ENCODE measurements around the gene SORBS2. TPM values are rescaled to one million over a fixed set of nuclear protein-coding genes. Genes with fewer than 3 reads are reported as not detected.

Gene SORBS2
- total RNA-seq, 2 experiments from 2014 or later: not detected

DNA sequence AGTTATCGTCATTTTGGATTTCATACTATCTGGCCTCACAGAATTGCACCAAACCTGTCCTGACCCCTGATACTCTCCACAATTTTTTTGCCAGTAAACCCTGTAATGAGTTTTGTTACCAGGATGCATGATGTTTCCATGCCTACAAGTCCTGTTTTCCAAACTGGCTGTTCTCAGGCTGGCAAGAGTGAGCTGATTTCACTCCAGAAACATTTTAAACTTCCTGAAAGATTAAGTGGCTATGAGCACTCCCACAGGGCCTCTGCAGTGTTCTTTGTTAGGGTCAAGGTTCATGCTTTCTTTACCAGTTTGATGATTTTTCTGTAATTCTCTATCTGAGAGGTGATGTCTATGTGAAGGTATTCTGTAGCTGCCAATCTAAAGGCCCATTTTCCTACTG lies 245.0 kb downstream of the SORBS2 start:
- ATAC-seq (ENCODE audit: poor library complexity): no peak
- intact Hi-C loops (cut with DNase I, micrococcal nuclease): no loop called here
- Histone ChIP-seq H3K4me3 (ENCODE audit: low read length) (no peak overlapping the region), H3K27me3 (ENCODE audit: control insufficient read depth in 1 of 2, insufficient read depth in 2 of 2, low read length in 2 of 2) (peaks cover 0 to 5% of the 10 kb centered on the region in 2 experiments), H3K4me1 (ENCODE audit: insufficient read depth, low read length) (no peaks in the 10 kb centered on the region), H3K36me3 (ENCODE audit: insufficient read depth, low read length) (no peaks in the 10 kb centered on the region), H3K27ac (ENCODE audit: low read depth in 1 of 2, low read length in 2 of 2) (no peak overlapping the region), H3K9me3 (ENCODE audit: control insufficient read depth in 1 of 2, insufficient read depth in 1 of 2, low read length in 2 of 2) (peaks cover 5 to 7% of the 10 kb centered on the region in 2 experiments)
- DNase-seq: no peak
- no peaks in the 10 kb centered on the region for H3K36me3 Mint-ChIP-seq (ENCODE audit: low read depth)
- peaks cover 20% of the 10 kb centered on the region for H3K27me3 Mint-ChIP-seq
- ChIA-PET POLR2A (no interaction called here), CTCF (no interaction called here)
- H3K27ac Mint-ChIP-seq: no peak overlapping the region
- no peaks in the 10 kb centered on the region for H3K4me1 Mint-ChIP-seq (ENCODE audit: low read depth)
- H3K4me3 Mint-ChIP-seq: no peak overlapping the region
- TF ChIP-seq, protein P1, sequence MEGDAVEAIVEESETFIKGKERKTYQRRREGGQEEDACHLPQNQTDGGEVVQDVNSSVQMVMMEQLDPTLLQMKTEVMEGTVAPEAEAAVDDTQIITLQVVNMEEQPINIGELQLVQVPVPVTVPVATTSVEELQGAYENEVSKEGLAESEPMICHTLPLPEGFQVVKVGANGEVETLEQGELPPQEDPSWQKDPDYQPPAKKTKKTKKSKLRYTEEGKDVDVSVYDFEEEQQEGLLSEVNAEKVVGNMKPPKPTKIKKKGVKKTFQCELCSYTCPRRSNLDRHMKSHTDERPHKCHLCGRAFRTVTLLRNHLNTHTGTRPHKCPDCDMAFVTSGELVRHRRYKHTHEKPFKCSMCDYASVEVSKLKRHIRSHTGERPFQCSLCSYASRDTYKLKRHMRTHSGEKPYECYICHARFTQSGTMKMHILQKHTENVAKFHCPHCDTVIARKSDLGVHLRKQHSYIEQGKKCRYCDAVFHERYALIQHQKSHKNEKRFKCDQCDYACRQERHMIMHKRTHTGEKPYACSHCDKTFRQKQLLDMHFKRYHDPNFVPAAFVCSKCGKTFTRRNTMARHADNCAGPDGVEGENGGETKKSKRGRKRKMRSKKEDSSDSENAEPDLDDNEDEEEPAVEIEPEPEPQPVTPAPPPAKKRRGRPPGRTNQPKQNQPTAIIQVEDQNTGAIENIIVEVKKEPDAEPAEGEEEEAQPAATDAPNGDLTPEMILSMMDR (IDR thresholded peaks at IDR 0.05): no peak
- H3K9me3 Mint-ChIP-seq: peaks cover 4% of the 10 kb centered on the region

DNA sequence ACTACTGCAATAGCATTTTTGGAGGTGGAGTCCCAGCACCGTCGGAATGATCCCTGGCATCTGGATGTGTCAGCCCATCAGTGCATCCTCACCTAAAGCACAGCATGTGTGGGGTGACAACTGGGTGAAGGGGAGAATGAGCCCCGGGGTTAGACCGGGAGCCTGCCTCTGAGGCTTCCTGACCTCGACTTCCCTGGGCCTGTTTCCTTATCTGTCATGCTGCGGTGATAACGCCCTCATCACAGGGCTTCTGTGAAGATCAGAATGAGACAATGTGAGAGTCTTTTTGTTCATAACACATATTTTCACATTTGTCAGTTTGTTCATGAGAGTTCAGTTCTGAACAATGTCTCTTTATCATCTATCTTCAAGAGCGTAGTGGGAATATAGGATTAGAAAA lies 245.6 kb downstream of the SORBS2 start:
- Mint-ChIP-seq H3K36me3 (ENCODE audit: low read depth) (no peaks in the 10 kb centered on the region), H3K9me3 (peaks cover 4% of the 10 kb centered on the region), H3K27me3 (peaks cover 23% of the 10 kb centered on the region), H3K4me3 (no peak overlapping the region), H3K27ac (no peak overlapping the region), H3K4me1 (ENCODE audit: low read depth) (no peaks in the 10 kb centered on the region)
- intact Hi-C loops (cut with DNase I, micrococcal nuclease): no loop called here
- Histone ChIP-seq H3K9me3 (ENCODE audit: control insufficient read depth in 1 of 2, insufficient read depth in 1 of 2, low read length in 2 of 2) (peaks cover 5 to 7% of the 10 kb centered on the region in 2 experiments), H3K27ac (ENCODE audit: low read depth in 1 of 2, low read length in 2 of 2) (no peak overlapping the region), H3K36me3 (ENCODE audit: insufficient read depth, low read length) (no peaks in the 10 kb centered on the region), H3K4me3 (ENCODE audit: low read length) (no peak overlapping the region), H3K27me3 (ENCODE audit: control insufficient read depth in 1 of 2, insufficient read depth in 2 of 2, low read length in 2 of 2) (peaks cover 0 to 8% of the 10 kb centered on the region in 2 experiments), H3K4me1 (ENCODE audit: insufficient read depth, low read length) (no peaks in the 10 kb centered on the region)
- CTCF ChIA-PET: no interaction called here
- POLR2A ChIA-PET: no interaction called here
- ATAC-seq (ENCODE audit: poor library complexity) (no peak), DNase-seq (no peak)
- TF ChIP-seq, protein P1 (IDR thresholded peaks at IDR 0.05): no peak

DNA sequence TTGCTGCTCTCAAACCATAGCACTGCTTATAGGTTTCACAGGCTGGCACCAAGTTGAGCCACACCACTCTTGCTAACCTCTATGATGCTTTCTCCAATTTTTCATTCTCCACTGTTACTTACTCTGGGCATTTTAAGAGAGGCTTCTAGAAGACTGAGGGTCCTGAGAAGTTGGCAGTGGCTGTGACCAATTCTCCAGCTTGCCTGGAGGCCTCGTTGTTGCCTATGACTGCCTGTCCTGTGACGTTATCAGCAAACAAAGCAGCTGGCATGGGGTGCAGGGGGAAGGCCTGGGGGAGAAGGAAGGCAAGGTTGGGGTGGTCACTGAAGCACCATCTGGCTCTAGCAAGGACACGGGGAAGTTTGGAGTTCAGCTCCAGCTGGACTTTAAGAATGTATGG lies 246.3 kb downstream of the SORBS2 start:
- ChIA-PET POLR2A (no interaction called here), CTCF (no interaction called here)
- H3K9me3 ChIP-seq (ENCODE audit: control insufficient read depth in 1 of 2, insufficient read depth in 1 of 2, low read length in 2 of 2): peaks cover 5 to 7% of the 10 kb centered on the region in 2 experiments
- no peaks in the 10 kb centered on the region for H3K4me1 ChIP-seq (ENCODE audit: insufficient read depth, low read length)
- Mint-ChIP-seq H3K27me3 (peaks cover 27% of the 10 kb centered on the region), H3K27ac (no peak overlapping the region), H3K4me3 (no peak overlapping the region), H3K4me1 (ENCODE audit: low read depth) (no peaks in the 10 kb centered on the region), H3K36me3 (ENCODE audit: low read depth) (no peaks in the 10 kb centered on the region), H3K9me3 (peaks cover 4% of the 10 kb centered on the region)
- TF ChIP-seq, protein P1 (IDR thresholded peaks at IDR 0.05): no peak
- H3K27ac ChIP-seq (ENCODE audit: low read depth in 1 of 2, low read length in 2 of 2): no peak overlapping the region
- ATAC-seq (ENCODE audit: poor library complexity) (no peak), DNase-seq (no peak)
- H3K27me3 ChIP-seq (ENCODE audit: control insufficient read depth in 1 of 2, insufficient read depth in 2 of 2, low read length in 2 of 2): peaks cover 0 to 8% of the 10 kb centered on the region in 2 experiments
- H3K36me3 ChIP-seq (ENCODE audit: insufficient read depth, low read length): no peaks in the 10 kb centered on the region
- no peak overlapping the region for H3K4me3 ChIP-seq (ENCODE audit: low read length)
- intact Hi-C loops (cut with DNase I, micrococcal nuclease): no loop called here
